ENCODE results near the gene SPOCK1.

SPOCK1 gene

GRCh38 chr5:137462816-137463520, 36.2 kb downstream of the SPOCK1 start:
- DNase-seq (ENCODE audit: low read depth, low spot score): no peak
- no peak overlapping the region for H3K9ac ChIP-seq (ENCODE audit: insufficient read length)
- H3K36me3 ChIP-seq (ENCODE audit: insufficient read depth, low read length): no peaks in the 10 kb centered on the region
- H3K27ac ChIP-seq: no peak overlapping the region
- H3K9me3 ChIP-seq (ENCODE audit: low read depth, low read length): no peaks in the 10 kb centered on the region
- H3K4me3 ChIP-seq: no peak overlapping the region
- TF ChIP-seq FOXP2 (optimal IDR thresholded peaks at IDR 0.05; ENCODE audit: control extremely low read depth, extremely low read length, insufficient read depth) (no peak), POLR2AphosphoS5 (IDR thresholded peaks at IDR 0.05; ENCODE audit: borderline replicate concordance, low read depth, low read length) (no peak), EZH2 (IDR thresholded peaks at IDR 0.05) (no peak)

- TF ChIP-seq POLR2AphosphoS5 (IDR thresholded peaks at IDR 0.05; ENCODE audit: borderline replicate concordance, low read depth, low read length) (no peak), EZH2 (IDR thresholded peaks at IDR 0.05) (no peak), FOXP2 (optimal IDR thresholded peaks at IDR 0.05; ENCODE audit: control extremely low read depth, extremely low read length, insufficient read depth) (no peak)
- Histone ChIP-seq H3K27ac (no peak overlapping the region), H3K4me3 (no peak overlapping the region), H3K9me3 (ENCODE audit: low read depth, low read length) (no peaks in the 10 kb centered on the region), H3K36me3 (ENCODE audit: insufficient read depth, low read length) (no peaks in the 10 kb centered on the region), H3K9ac (ENCODE audit: insufficient read length) (no peak overlapping the region)
- no peak for DNase-seq (ENCODE audit: low read depth, low spot score)
These were observed 36.9 kb downstream of the SPOCK1 start for GRCh38 chr5:137462265-137462590.

GRCh38 chr5:137461391-137462264, 37.5 kb downstream of the SPOCK1 start:
- DNase-seq (ENCODE audit: low read depth, low spot score): no peak

GRCh38 chr5:137454671-137455070, 44.5 kb downstream of the SPOCK1 start:
- Histone ChIP-seq H3K27ac (no peak overlapping the region), H3K9me3 (ENCODE audit: low read depth, low read length) (no peaks in the 10 kb centered on the region), H3K9ac (ENCODE audit: insufficient read length) (no peak overlapping the region), H3K4me3 (no peak overlapping the region), H3K36me3 (ENCODE audit: insufficient read depth, low read length) (no peaks in the 10 kb centered on the region)
- no peak for DNase-seq (ENCODE audit: low read depth, low spot score)
- TF ChIP-seq FOXP2 (optimal IDR thresholded peaks at IDR 0.05; ENCODE audit: control extremely low read depth, extremely low read length, insufficient read depth): no peak
- no peak for TF ChIP-seq EZH2 (IDR thresholded peaks at IDR 0.05)
- TF ChIP-seq POLR2AphosphoS5 (IDR thresholded peaks at IDR 0.05; ENCODE audit: borderline replicate concordance, low read depth, low read length): no peak

More at GRCh38 chr5:137461391-137462264, 37.5 kb downstream of the SPOCK1 start:
- H3K9me3 ChIP-seq (ENCODE audit: low read depth, low read length): no peaks in the 10 kb centered on the region
- no peak for TF ChIP-seq FOXP2 (optimal IDR thresholded peaks at IDR 0.05; ENCODE audit: control extremely low read depth, extremely low read length, insufficient read depth)
- no peak for TF ChIP-seq POLR2AphosphoS5 (IDR thresholded peaks at IDR 0.05; ENCODE audit: borderline replicate concordance, low read depth, low read length)
- no peak for TF ChIP-seq EZH2 (IDR thresholded peaks at IDR 0.05)
- no peak overlapping the region for H3K9ac ChIP-seq (ENCODE audit: insufficient read length)
- H3K36me3 ChIP-seq (ENCODE audit: insufficient read depth, low read length): no peaks in the 10 kb centered on the region
- no peak overlapping the region for H3K4me3 ChIP-seq
- H3K27ac ChIP-seq: no peak overlapping the region

- Histone ChIP-seq H3K27ac (no peak overlapping the region), H3K9ac (ENCODE audit: insufficient read length) (no peak overlapping the region), H3K4me3 (no peak overlapping the region), H3K9me3 (ENCODE audit: low read depth, low read length) (no peaks in the 10 kb centered on the region), H3K36me3 (ENCODE audit: insufficient read depth, low read length) (no peaks in the 10 kb centered on the region)
- peak; percentile 34 for DNase-seq (ENCODE audit: low read depth, low spot score)
- TF ChIP-seq POLR2AphosphoS5 (IDR thresholded peaks at IDR 0.05; ENCODE audit: borderline replicate concordance, low read depth, low read length): no peak
- TF ChIP-seq EZH2 (IDR thresholded peaks at IDR 0.05): no peak
- no peak for TF ChIP-seq FOXP2 (optimal IDR thresholded peaks at IDR 0.05; ENCODE audit: control extremely low read depth, extremely low read length, insufficient read depth)
These were observed 45.5 kb downstream of the SPOCK1 start for GRCh38 chr5:137453483-137454080.

GRCh38 chr5:137450759-137451158, 48.4 kb downstream of the SPOCK1 start:
- TF ChIP-seq FOXP2 (optimal IDR thresholded peaks at IDR 0.05; ENCODE audit: control extremely low read depth, extremely low read length, insufficient read depth): no peak
- TF ChIP-seq EZH2 (IDR thresholded peaks at IDR 0.05): no peak
- no peak for TF ChIP-seq POLR2AphosphoS5 (IDR thresholded peaks at IDR 0.05; ENCODE audit: borderline replicate concordance, low read depth, low read length)
- H3K36me3 ChIP-seq (ENCODE audit: insufficient read depth, low read length): no peaks in the 10 kb centered on the region
- H3K27ac ChIP-seq: no peak overlapping the region
- no peak overlapping the region for H3K9ac ChIP-seq (ENCODE audit: insufficient read length)
- no peak for DNase-seq (ENCODE audit: low read depth, low spot score)
- no peaks in the 10 kb centered on the region for H3K9me3 ChIP-seq (ENCODE audit: low read depth, low read length)
- no peak overlapping the region for H3K4me3 ChIP-seq

GRCh38 chr5:137448868-137449267, 50.3 kb downstream of the SPOCK1 start:
- DNase-seq (ENCODE audit: low read depth, low spot score): no peak
- no peak overlapping the region for H3K4me3 ChIP-seq
- no peaks in the 10 kb centered on the region for H3K9me3 ChIP-seq (ENCODE audit: low read depth, low read length)
- no peak for TF ChIP-seq EZH2 (IDR thresholded peaks at IDR 0.05)
- no peak for TF ChIP-seq FOXP2 (optimal IDR thresholded peaks at IDR 0.05; ENCODE audit: control extremely low read depth, extremely low read length, insufficient read depth)
- TF ChIP-seq POLR2AphosphoS5 (IDR thresholded peaks at IDR 0.05; ENCODE audit: borderline replicate concordance, low read depth, low read length): no peak
- H3K36me3 ChIP-seq (ENCODE audit: insufficient read depth, low read length): no peaks in the 10 kb centered on the region
- H3K9ac ChIP-seq (ENCODE audit: insufficient read length): no peak overlapping the region
- no peak overlapping the region for H3K27ac ChIP-seq

GRCh38 chr5:137446615-137447014, 52.5 kb downstream of the SPOCK1 start:
- no peak for TF ChIP-seq FOXP2 (optimal IDR thresholded peaks at IDR 0.05; ENCODE audit: control extremely low read depth, extremely low read length, insufficient read depth)
- no peak for TF ChIP-seq EZH2 (IDR thresholded peaks at IDR 0.05)
- no peak for TF ChIP-seq POLR2AphosphoS5 (IDR thresholded peaks at IDR 0.05; ENCODE audit: borderline replicate concordance, low read depth, low read length)
- H3K27ac ChIP-seq: no peak overlapping the region
- no peaks in the 10 kb centered on the region for H3K9me3 ChIP-seq (ENCODE audit: low read depth, low read length)
- H3K36me3 ChIP-seq (ENCODE audit: insufficient read depth, low read length): no peaks in the 10 kb centered on the region
- H3K4me3 ChIP-seq: no peak overlapping the region
- H3K9ac ChIP-seq (ENCODE audit: insufficient read length): no peak overlapping the region
- no peak for DNase-seq (ENCODE audit: low read depth, low spot score)

All from SK-N-MC (cell line).